ENCODE measurements around the gene LIN54. TPM values are rescaled to one million over a fixed set of nuclear protein-coding genes. Genes with fewer than 3 reads are reported as not detected.
"Not testable (repeated sequence)": the region's sequence is repeated elsewhere in the genome, so short reads cannot be mapped to it uniquely, and the experiment has no call there.

The LIN54 gene
- polyA plus RNA-seq (5.9 to 8.1 TPM (median 7.0 TPM) in 3 replicates), polyA minus RNA-seq (5.7 to 19.8 TPM (median 10.0 TPM) in 3 replicates)
- polyA plus RNA-seq (2011; ENCODE audit: low read depth): 7.9 TPM
- 3.4 and 5.7 TPM in 2 replicates for polyA plus RNA-seq (2011; cell fraction: cytosol; rRNA removed)
- 4.4 and 4.7 TPM in 2 replicates for polyA plus RNA-seq (2011; cell fraction: nucleus; rRNA removed)
- 3.7 and 5.0 TPM in 2 replicates for polyA plus RNA-seq (2012; ENCODE audit: low replicate concordance)
- 7.5 TPM for polyA minus RNA-seq (2011; cell fraction: cytosol; rRNA and poly(A)+ RNA removed)
- 6.6 and 10.5 TPM in 2 replicates for polyA minus RNA-seq (2011; cell fraction: nucleus; rRNA and poly(A)+ RNA removed)

DNA sequence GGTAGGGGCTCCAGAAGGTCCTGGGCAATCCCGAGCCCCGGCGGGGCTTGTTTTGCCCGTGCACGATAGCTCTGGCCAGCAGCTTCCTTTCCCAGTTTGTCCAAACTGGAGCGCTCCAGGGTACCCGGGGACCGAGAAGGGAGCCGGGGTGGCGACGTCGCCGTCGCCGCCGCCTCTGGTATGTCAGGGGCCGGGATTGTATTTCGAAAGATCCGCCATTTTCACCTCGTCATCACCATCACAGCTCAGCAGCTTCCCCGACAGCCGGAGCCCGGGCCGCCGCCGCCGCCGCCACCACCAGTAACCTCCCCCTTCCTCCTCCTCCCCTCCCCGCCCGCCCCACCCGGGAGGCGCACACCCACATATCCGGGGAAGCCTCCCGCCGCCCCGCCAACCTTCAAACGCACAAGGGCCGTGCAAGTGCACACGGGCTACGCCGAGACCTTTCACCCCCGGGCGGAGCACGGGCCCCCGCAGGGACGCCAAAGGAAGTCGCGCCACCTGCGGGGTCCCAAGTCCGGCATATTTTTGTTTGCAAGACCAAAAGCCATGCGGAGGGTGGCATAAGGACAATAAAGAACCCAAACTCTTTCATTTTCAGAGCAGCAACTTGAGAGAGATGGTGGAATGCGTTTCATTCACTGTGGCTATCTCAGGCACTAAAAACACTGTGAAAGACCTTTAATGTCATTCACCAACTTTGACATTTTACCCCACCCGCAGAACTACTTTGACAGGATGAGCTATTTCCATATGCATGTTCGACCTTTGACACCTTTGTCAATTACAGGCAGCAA lies at the start of gene LIN54:
TSS of gene LIN54 (minus strand) at position 302 of the 797 bp plus-strand sequence. CDS start 25,979 bp downstream, outside the sequence.
- Histone ChIP-seq H3K79me2 (ENCODE audit: control insufficient read depth, insufficient read depth, low read length) (peaks cover 51% of the 10 kb centered on the region), H3K4me3 (ENCODE audit: control insufficient read depth in 2 of 3, extremely low read depth in 1 of 3, insufficient read depth in 2 of 3, low read depth in 1 of 3, low read length in 3 of 3) (peak within 1 kb of the TSS; percentile 88 to 93 (median 90)), H3K4me1 (ENCODE audit: control insufficient read depth, extremely low read depth, insufficient read depth, low read length) (peaks cover 13% of the 10 kb centered on the region), H3K36me3 (ENCODE audit: control insufficient read depth in 2 of 2, extremely low read depth in 1 of 2, insufficient read depth in 2 of 2, low read length in 2 of 2) (no peaks in the 10 kb centered on the region), H4K20me1 (ENCODE audit: control insufficient read depth, extremely low read depth, insufficient read depth, low read length) (no peaks in the 10 kb centered on the region), H3K27ac (ENCODE audit: control insufficient read depth, insufficient read depth, low read length) (peak within 1 kb of the TSS; percentile 92), H3K4me2 (ENCODE audit: control insufficient read depth, extremely low read depth, insufficient read depth, low read depth, low read length) (peak within 1 kb of the TSS; percentile 91), H3K9me3 (ENCODE audit: control insufficient read depth, low read depth, low read length) (no peaks in the 10 kb centered on the region), H2AFZ (ENCODE audit: control insufficient read depth, low read length) (peak within 1 kb of the TSS; percentile 92), H3K9me1 (ENCODE audit: control insufficient read depth, extremely low read depth, insufficient read depth, low read length) (no peaks in the 10 kb centered on the region), H3K9ac (ENCODE audit: control insufficient read depth, extremely low read depth, insufficient read depth, low read length) (peak within 1 kb of the TSS; percentile 94), H3K27me3 (ENCODE audit: control insufficient read depth, extremely low read depth, insufficient read depth, low read length) (no peaks in the 10 kb centered on the region)
- no peak for DNase-seq (ENCODE audit: low read depth, low spot score)
- no peak for FAIRE-seq
- dilution Hi-C loops (cut with MboI; ENCODE audit: extremely low pct_ligation_motif_present, low sequenced_read_pairs): no loop called here
- TF ChIP-seq EZH2 (IDR thresholded peaks at IDR 0.05; ENCODE audit: low read length): no peak
- TF ChIP-seq, protein P1, sequence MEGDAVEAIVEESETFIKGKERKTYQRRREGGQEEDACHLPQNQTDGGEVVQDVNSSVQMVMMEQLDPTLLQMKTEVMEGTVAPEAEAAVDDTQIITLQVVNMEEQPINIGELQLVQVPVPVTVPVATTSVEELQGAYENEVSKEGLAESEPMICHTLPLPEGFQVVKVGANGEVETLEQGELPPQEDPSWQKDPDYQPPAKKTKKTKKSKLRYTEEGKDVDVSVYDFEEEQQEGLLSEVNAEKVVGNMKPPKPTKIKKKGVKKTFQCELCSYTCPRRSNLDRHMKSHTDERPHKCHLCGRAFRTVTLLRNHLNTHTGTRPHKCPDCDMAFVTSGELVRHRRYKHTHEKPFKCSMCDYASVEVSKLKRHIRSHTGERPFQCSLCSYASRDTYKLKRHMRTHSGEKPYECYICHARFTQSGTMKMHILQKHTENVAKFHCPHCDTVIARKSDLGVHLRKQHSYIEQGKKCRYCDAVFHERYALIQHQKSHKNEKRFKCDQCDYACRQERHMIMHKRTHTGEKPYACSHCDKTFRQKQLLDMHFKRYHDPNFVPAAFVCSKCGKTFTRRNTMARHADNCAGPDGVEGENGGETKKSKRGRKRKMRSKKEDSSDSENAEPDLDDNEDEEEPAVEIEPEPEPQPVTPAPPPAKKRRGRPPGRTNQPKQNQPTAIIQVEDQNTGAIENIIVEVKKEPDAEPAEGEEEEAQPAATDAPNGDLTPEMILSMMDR (optimal IDR thresholded peaks at IDR 0.05 in 1 of 3, IDR thresholded peaks at IDR 0.05 in 1 of 3, conservative IDR thresholded peaks at IDR 0.05 in 1 of 3; ENCODE audit: extremely low read depth in 1 of 3, insufficient read depth in 2 of 3, low read length in 3 of 3): no peak

DNA sequence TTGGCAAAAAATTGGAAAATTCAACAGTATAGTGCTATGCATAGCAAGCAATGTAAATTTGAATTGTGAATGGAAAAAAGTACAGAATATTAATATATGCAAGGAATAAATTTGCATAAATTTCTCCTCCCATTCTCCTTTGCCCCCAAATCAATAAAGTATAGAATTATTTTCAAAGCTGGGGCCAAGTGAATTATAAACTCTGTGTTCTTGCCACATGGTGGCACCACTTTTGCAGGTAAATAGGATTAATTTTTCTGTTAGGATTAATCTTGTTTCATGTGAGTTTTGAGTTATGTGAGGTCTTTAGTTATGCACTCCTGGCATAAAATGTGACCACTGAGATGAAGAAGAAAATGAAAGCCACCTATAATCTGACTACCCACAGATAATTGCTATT lies 44.3 kb upstream of the LIN54 start:
- Histone ChIP-seq H3K27me3 (ENCODE audit: control insufficient read depth, extremely low read depth, insufficient read depth, low read length) (no peaks in the 10 kb centered on the region), H3K9me1 (ENCODE audit: control insufficient read depth, extremely low read depth, insufficient read depth, low read length) (no peaks in the 10 kb centered on the region), H3K4me1 (ENCODE audit: control insufficient read depth, extremely low read depth, insufficient read depth, low read length) (no peaks in the 10 kb centered on the region), H3K27ac (ENCODE audit: control insufficient read depth, insufficient read depth, low read length) (no peak overlapping the region), H3K4me3 (ENCODE audit: control insufficient read depth in 2 of 3, extremely low read depth in 1 of 3, insufficient read depth in 2 of 3, low read depth in 1 of 3, low read length in 3 of 3) (no peak overlapping the region), H2AFZ (ENCODE audit: control insufficient read depth, low read length) (no peak overlapping the region), H4K20me1 (ENCODE audit: control insufficient read depth, extremely low read depth, insufficient read depth, low read length) (no peaks in the 10 kb centered on the region), H3K9me3 (ENCODE audit: control insufficient read depth, low read depth, low read length) (no peaks in the 10 kb centered on the region), H3K79me2 (ENCODE audit: control insufficient read depth, insufficient read depth, low read length) (no peaks in the 10 kb centered on the region), H3K9ac (ENCODE audit: control insufficient read depth, extremely low read depth, insufficient read depth, low read length) (no peak overlapping the region), H3K36me3 (ENCODE audit: control insufficient read depth in 2 of 2, extremely low read depth in 1 of 2, insufficient read depth in 2 of 2, low read length in 2 of 2) (peaks cover 2 to 7% of the 10 kb centered on the region in 2 experiments), H3K4me2 (ENCODE audit: control insufficient read depth, extremely low read depth, insufficient read depth, low read depth, low read length) (no peak overlapping the region)
- DNase-seq (ENCODE audit: low read depth, low spot score): no peak
- TF ChIP-seq, protein P1 (optimal IDR thresholded peaks at IDR 0.05 in 1 of 3, IDR thresholded peaks at IDR 0.05 in 1 of 3, conservative IDR thresholded peaks at IDR 0.05 in 1 of 3; ENCODE audit: extremely low read depth in 1 of 3, insufficient read depth in 2 of 3, low read length in 3 of 3): peak in 2 of 3 experiments; percentile 8 to 21
- no peak for TF ChIP-seq EZH2 (IDR thresholded peaks at IDR 0.05; ENCODE audit: low read length)
- dilution Hi-C loops (cut with MboI; ENCODE audit: extremely low pct_ligation_motif_present, low sequenced_read_pairs): no loop called here
- no peak for FAIRE-seq

DNA sequence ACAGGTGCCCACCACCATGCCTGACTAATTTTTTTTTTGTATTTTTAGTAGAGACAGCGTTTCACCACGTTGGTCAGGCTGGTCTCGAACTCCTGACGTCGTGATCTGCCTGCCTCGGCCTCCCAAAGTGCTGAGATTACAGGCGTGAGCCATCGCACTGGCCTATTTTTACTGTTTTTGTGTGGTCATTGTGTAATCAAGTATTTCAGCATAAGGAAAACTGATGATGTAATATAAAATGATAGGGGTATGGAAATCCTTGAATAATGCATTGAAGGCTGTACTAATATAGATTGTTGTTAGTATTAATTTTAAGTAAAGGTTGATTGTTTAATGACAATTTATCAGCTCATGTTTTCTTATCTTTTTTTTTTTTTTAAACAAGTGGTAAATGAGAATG lies 38.2 kb upstream of the LIN54 start:
- FAIRE-seq; H3K9ac ChIP-seq (ENCODE audit: control insufficient read depth, extremely low read depth, insufficient read depth, low read length); H3K9me1 ChIP-seq (ENCODE audit: control insufficient read depth, extremely low read depth, insufficient read depth, low read length); H3K36me3 ChIP-seq (ENCODE audit: control insufficient read depth in 2 of 2, extremely low read depth in 1 of 2, insufficient read depth in 2 of 2, low read length in 2 of 2); H3K27ac ChIP-seq (ENCODE audit: control insufficient read depth, insufficient read depth, low read length); H3K4me1 ChIP-seq (ENCODE audit: control insufficient read depth, extremely low read depth, insufficient read depth, low read length); DNase-seq (ENCODE audit: low read depth, low spot score); H2AFZ ChIP-seq (ENCODE audit: control insufficient read depth, low read length); dilution Hi-C loops (cut with MboI; ENCODE audit: extremely low pct_ligation_motif_present, low sequenced_read_pairs); H3K9me3 ChIP-seq (ENCODE audit: control insufficient read depth, low read depth, low read length); H3K79me2 ChIP-seq (ENCODE audit: control insufficient read depth, insufficient read depth, low read length); H3K27me3 ChIP-seq (ENCODE audit: control insufficient read depth, extremely low read depth, insufficient read depth, low read length); H3K4me2 ChIP-seq (ENCODE audit: control insufficient read depth, extremely low read depth, insufficient read depth, low read depth, low read length); H3K4me3 ChIP-seq (ENCODE audit: control insufficient read depth in 2 of 3, extremely low read depth in 1 of 3, insufficient read depth in 2 of 3, low read depth in 1 of 3, low read length in 3 of 3); H4K20me1 ChIP-seq (ENCODE audit: control insufficient read depth, extremely low read depth, insufficient read depth, low read length): not testable (repeated sequence)
